ENCODE data around the gene ME3. TPM values are rescaled to one million over a fixed set of nuclear protein-coding genes. Genes with fewer than 3 reads are reported as not detected.

Gene ME3
- polyA plus RNA-seq, 1 experiment: 15.8 TPM

GRCh38 chr11:86718521-86718920, 46.1 kb upstream of the ME3 start:
- Histone ChIP-seq H3K36me3 (ENCODE audit: control insufficient read depth, insufficient read depth, low read length) (no peaks in the 10 kb centered on the region), H3K4me3 (ENCODE audit: low read depth, low read length) (no peak overlapping the region), H3K27me3 (ENCODE audit: control insufficient read depth, insufficient read depth, low read length) (no peaks in the 10 kb centered on the region)
- ChIA-PET CTCF (interaction anchor here (1.1 kb wide), 1 partner anchor 10 kb away, joined by 3 read pairs; no protein-coding TSS in a partner anchor), POLR2A (no interaction called here)
- no peak for DNase-seq (ENCODE audit: low read depth)
- TF ChIP-seq CTCF (IDR thresholded peaks at IDR 0.05; ENCODE audit: insufficient read depth, low read depth, low read length): no peak

GRCh38 chr11:86717817-86718501, 45.5 kb upstream of the ME3 start:
- no peaks in the 10 kb centered on the region for H3K36me3 ChIP-seq (ENCODE audit: control insufficient read depth, insufficient read depth, low read length)
- H3K4me3 ChIP-seq (ENCODE audit: low read depth, low read length): no peak overlapping the region
- no peaks in the 10 kb centered on the region for H3K27me3 ChIP-seq (ENCODE audit: control insufficient read depth, insufficient read depth, low read length)
- TF ChIP-seq CTCF (IDR thresholded peaks at IDR 0.05; ENCODE audit: insufficient read depth, low read depth, low read length): no peak
- DNase-seq (ENCODE audit: low read depth): no peak
- ChIA-PET CTCF (no interaction called here), POLR2A (no interaction called here)

- CTCF ChIA-PET: interaction anchor here (0.7 kb wide), 1 partner anchor 31 kb away, joined by 3 read pairs; no protein-coding TSS in a partner anchor
- Histone ChIP-seq H3K4me3 (ENCODE audit: low read depth, low read length) (no peak overlapping the region), H3K27me3 (ENCODE audit: control insufficient read depth, insufficient read depth, low read length) (no peaks in the 10 kb centered on the region), H3K36me3 (ENCODE audit: control insufficient read depth, insufficient read depth, low read length) (no peaks in the 10 kb centered on the region)
- POLR2A ChIA-PET: no interaction called here
- TF ChIP-seq CTCF (IDR thresholded peaks at IDR 0.05; ENCODE audit: insufficient read depth, low read depth, low read length): no peak
- DNase-seq (ENCODE audit: low read depth): no peak
Measured at GRCh38 chr11:86715611-86716010, 43.2 kb upstream of the ME3 start.

GRCh38 chr11:86713552-86713951, 41.1 kb upstream of the ME3 start:
- ChIA-PET CTCF (no interaction called here), POLR2A (no interaction called here)
- H3K36me3 ChIP-seq (ENCODE audit: control insufficient read depth, insufficient read depth, low read length): no peaks in the 10 kb centered on the region
- no peak for DNase-seq (ENCODE audit: low read depth)
- no peak for TF ChIP-seq CTCF (IDR thresholded peaks at IDR 0.05; ENCODE audit: insufficient read depth, low read depth, low read length)
- H3K4me3 ChIP-seq (ENCODE audit: low read depth, low read length): no peak overlapping the region
- H3K27me3 ChIP-seq (ENCODE audit: control insufficient read depth, insufficient read depth, low read length): no peaks in the 10 kb centered on the region

- no peaks in the 10 kb centered on the region for H3K27me3 ChIP-seq (ENCODE audit: control insufficient read depth, insufficient read depth, low read length)
- no peak for DNase-seq (ENCODE audit: low read depth)
- H3K36me3 ChIP-seq (ENCODE audit: control insufficient read depth, insufficient read depth, low read length): no peaks in the 10 kb centered on the region
- no peak for TF ChIP-seq CTCF (IDR thresholded peaks at IDR 0.05; ENCODE audit: insufficient read depth, low read depth, low read length)
- ChIA-PET CTCF (no interaction called here), POLR2A (no interaction called here)
- H3K4me3 ChIP-seq (ENCODE audit: low read depth, low read length): no peak overlapping the region
Measured at GRCh38 chr11:86710936-86711335, 38.5 kb upstream of the ME3 start.
